ENCODE measurements around the gene SPSB3.

SPSB3 gene

DNA sequence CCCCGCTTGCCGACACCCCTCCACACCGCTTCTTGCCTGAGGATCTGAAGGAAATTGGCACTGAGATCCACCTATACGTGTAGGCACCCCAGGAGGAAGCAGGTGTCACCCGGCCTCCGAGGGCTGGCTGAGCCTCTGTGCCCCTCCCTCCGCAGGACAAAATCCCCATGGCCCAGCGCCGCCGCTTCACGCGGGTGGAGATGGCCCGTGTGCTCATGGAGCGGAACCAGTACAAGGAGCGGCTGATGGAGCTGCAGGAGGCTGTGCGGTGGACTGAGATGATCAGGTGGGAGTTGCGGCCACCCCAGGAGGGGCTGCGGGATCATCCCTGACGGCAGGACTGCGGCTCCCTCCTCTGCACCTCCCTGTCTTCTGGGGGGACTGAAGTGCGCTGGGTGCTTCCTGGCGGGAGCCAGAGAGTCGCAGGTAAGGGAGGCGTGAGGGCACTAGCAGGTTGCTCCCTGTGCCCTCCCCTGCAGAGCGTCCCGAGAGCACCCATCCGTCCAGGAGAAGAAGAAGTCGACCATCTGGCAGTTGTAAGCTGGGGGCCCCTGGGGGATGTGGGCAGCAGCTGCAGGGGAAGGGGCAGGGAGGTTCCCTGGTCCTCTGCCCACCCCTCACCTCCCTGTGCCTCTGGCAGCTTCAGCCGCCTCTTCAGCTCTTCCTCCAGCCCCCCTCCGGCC is 20.0 kb downstream of the SPSB3 start:
- no peak for DNase-seq

DNA sequence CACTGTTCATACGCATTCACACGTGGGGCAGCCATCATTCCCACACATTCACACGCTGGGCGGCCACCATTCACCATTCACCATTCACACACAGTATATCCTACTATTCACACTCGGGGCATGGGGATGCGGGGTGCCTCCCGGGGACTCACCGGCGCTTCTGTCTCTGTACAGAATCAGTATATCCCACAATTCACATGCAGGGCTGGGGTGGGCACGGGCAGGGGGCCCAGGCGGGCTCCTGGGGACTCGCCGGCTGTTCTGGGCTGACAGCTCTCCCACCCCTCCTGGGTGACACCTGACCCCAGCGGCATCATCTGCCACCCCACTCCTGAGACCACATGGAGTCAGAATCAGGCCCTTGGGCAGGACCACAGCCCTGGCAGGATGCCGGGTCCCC is 20.6 kb downstream of the SPSB3 start:
- DNase-seq = no peak

DNA sequence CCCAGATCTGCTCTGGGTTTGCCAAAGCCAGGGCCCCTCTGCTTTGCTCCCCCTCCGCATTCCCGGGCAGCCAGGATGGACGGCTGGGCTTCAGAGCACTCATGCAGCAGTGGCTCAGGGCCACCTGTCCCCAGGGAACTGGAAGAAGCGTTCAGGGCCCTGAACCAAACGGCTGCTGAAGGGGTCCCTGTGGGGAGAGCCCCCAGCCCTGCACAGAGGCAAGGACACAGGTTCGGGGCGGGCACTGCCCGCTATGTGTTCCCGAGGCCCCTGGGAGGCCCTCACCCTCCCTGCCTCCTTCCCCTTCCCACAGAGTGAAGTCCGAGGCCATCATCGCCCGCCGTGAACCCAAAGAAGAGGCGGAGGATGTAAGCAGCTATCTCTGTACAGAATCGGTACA is 21.5 kb downstream of the SPSB3 start:
- DNase-seq = no peak

DNA sequence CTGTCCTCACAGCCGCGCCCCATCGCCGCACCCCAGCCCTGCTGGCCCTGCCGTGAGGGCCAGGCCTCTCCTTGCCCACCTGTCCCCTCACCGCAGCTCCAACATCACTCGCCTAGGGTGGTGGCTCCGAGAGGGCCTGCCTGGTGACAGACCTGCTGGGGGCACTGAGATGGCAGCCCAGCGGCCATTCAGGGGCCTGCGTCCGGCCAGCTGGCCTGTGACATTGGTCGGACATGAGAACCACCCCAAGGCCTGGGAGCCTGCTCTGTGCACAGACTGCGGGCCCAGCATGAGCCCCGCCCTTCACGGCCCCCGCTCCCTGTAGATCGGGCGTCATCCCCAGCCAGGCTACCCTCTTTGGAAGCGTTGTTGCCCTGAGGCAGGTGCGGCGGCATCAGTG is 22.9 kb downstream of the SPSB3 start:
- DNase-seq = no peak

DNA sequence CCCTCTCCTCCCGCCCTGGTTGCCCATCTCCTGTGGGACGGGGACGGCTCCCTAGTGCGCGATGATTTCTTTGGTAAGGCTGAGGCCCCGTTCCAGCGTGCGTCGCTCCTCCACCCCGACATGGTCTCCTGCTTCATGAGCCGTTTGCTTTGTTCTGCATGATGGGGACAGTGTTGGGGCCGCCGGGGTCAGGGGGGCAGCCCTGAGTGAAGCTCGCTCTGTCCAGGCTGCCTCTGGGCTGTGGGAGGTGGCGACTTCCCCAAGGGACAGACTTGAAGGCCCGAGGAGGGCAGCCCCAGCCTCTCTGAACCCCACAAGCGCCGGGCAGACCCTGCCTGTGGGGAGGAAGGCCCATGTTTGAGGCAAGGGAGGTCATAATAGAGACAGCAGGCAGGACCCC is 23.4 kb downstream of the SPSB3 start:
- DNase-seq = no peak

DNA sequence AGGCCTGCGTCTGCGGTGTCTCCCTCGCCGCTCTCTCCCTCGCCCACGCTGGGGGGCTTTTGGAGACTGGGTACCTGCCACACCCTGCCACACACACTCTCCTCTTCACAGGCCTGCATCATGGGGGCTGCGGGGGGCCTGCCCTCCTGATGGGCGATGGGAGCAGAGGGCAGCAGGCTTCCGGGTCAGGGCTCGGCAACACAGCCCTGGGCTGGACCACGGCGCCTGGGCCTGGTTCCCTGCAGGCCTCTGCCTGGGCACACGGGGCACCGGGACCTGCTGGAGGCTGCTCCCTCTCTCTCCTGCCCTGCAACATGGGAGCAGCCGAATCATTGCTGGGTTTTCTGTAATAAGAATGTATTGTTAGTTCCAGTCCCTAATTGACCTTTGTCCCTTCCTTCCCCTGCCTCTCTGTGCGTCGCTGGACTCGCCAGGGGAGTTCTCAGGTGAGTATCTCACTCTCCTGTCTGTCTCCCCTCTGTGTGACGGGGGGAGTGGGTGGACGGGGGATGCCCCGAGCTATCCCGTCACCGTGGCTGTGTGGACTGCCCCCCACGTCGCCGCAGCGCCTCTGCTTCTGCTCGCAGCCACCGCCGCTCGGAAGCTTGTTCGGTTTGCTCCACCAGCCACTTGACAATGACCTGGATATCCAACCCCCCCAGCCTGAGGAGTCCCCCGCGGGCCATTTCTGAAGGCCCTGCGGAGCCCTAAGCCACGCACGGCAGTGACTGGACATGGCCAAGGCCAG is 24.5 kb downstream of the SPSB3 start:
- DNase-seq = no peak

DNA sequence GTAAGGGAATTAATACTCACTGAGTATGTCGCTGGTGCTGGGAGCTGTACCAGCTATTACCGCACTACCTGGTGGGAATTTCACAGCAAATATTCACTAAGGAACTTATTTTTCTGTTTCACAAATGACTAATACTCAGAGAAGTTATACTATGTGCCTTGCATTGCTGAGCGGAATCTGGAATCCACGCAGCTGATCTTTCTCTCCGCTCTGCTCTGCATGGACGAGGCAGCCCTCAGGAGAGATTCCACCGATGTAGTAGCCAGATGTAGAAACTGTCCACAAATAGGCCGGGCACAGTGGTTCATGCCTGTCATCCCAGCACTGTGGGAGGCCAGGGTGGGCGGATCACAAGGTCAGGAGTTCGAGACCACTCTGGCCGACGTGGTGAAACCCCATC is 28.2 kb downstream of the SPSB3 start:
- DNase-seq = no peak

DNA sequence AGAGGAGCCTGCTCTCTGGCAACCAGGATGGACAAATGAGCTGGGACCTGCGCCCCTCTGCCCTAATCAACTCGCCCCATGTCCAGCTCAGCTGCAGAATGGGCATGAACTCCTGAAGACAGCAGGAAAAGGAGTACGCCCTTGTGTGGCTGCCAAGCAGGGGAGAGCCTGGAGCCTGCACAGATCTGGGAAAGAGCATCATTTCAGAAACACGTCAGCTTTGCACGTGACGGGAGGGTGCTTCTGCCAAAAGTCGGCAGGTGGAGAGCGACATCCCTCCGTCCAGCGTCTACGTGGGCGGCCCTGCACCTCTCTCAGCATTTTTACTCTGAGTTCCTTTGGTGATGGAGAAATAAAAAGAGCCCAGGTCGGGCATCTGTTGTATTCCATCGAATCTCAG is 29.5 kb downstream of the SPSB3 start:
- no peak for DNase-seq

DNA sequence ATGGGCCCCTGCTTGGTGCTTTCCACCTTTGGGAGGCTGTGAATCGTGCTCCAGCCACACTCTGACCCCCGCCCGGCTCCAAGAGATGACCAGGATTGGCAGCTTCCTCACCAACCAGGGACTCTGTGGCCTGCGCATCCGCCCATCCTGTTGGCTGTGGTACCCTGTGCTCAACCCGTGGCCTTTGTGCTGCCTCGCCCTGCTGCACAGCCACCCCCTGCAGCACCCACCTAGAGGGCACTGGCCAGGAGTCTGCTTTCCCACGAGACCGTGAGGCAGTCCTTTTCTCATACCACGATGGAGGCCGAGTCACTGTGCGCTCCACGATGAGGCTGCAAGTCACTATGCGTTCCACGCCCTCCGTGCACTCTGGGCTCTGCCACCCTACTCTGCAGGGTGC is 30.4 kb downstream of the SPSB3 start:
- no peak for DNase-seq

DNA sequence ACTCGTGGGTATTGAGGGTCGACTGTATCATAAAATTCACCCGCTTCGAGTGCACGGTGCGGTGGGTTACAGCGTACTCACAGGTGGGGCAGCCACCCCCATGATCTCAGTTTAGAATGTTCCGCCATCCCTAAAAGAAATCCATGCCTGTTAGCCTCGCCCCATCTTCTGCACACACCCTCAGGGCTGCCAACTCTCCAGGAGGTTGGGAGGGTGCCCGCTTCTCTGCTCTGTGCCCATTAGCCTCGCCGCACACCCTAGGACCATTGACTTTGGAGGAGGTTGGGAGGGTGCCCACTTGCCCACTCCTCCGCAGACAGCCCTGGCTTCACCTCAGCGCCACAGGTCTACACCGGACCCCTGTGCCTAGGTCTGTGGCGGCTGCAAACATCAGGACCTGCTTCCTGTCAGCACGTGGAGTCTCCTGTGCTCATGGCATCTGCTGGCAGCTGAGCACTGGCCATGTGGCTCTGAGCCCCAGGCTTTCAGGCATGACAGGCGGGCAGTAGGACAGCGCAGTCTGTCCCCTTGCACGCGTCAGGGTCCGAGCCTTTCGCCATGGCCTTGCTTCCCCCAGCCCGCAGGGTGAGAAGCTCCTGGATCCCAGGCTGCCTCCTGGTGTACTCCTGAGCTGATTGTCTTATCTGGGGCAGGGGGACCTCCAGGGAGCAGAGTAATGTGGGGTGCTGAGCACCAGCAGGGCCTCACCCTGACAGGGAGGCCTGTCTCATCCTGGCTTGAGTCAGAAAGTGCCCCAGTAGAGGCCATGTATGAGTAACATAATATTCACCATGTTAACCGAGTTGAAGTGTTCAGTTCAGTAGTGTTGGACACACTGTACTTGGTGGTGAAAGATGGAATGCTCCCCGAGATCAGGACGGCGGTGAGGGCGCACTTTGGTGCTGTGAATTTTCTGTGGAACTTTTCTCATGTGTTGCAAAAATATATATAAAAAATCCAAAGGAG is 32.9 kb downstream of the SPSB3 start:
- no peak for DNase-seq

DNA sequence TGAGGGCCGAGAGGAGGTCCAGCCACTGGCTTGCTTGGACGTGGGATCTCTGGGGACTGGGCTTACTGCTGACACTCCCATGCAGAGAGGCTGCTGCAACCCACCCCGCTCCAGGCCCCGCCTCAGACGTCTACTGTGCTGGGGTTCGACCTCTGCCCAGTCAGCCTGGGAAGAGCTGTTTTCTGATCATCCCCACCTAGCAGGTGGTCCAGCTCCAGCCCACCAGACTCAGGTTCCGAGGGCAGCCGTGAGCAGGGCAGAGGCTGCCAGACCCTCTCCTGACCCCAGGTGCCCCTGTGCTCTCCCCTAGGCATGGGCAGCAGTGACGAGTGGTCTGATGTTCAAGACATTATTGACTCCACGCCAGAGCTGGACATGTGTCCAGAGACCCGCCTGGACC is 34.4 kb downstream of the SPSB3 start:
- DNase-seq = no peak

DNA sequence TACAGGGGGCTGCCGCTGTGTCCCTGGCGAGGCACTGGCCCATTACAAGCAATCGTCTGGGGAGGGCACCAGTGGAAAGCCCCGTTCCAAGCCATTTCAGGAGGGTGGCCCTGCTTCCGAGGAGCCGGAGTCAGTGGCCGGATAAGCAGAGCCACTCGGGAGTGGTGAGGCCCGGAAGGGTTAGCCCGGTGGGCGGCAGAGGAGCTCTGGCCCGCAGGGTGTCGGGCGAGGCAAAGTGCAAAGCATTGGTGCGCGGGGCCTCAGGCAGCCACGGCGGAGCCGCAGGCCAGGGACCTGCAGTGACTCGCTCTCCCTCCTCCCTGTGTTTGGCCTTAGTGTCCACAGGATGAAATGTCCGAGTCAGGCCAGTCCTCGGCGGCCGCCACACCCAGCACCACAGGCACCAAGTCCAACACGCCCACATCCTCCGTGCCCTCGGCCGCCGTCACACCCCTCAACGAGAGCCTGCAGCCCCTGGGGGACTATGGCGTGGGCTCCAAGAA is 35.6 kb downstream of the SPSB3 start:
- no peak for DNase-seq

DNA sequence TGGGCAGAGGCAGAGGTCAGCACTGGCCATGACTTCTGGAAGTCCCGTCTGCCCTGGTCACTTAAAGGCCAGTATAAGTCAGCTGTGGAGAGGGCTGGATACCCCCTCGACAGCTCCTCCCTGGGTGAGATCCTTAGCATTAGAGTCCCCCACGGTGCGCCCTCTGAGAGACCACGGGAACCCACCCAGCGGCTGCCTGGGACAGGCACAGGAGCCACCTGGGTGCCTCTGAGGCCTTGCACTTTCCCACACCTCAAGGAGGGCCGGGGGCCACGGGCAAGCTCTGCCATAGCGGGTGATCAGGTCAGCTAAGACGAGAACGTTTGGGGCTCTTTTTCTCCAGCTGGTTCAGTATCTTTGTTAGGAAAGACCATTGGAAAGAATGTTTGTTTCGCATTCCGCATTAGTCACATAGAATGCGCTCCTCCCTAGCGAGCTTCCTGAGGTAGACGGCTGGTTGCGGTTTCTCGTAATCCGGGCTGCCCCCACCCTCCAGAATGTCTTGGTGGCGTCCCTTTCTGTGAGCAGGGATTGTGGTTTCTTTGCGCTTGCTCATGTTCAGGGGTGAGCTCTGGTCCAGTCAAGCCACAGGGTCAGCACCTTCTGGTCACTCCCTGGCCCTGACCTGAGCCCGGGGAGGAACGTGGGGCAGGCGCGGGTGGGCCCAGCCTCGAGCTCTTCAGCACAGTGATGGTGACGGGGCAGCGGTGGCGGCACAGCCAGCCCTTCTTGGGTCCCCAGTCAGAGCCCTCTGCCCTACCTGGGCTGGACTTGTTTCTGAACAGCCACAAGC is 36.3 kb downstream of the SPSB3 start:
- DNase-seq = no peak

DNA sequence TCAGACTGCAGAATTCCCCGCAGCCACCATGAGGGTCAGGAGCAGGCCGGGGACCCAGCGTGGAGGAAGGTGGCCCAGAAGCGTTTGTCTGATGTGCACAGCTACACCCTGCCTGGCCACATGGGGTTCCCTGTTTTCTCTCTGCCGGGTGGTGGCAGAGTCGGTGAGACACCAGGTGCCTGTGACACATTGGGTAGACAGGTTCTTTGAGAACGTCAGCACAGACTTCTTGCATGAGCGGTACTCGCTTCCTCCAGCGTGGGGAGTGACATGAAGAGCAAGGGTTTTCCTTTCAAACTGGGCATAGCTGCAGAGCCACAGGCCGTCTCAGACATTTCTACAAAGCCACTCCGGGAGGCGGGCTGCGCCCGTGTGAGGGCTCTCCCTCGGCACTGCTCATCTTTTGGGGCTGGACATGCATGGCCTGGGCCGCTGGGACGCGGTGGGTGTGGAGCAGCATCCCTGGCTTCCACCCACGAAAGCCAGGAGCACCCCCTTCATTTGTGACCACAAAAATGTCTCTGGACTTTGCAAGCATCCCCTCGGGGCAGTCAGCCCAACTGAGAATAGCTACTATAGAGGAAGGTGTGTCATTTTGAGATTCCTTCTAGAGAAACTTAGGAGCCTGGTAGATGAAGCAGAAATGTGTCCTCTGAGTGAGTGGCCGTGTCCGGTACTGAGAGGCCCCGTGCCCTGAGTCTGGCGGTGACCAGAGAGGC is 37.0 kb downstream of the SPSB3 start:
- no peak for DNase-seq

DNA sequence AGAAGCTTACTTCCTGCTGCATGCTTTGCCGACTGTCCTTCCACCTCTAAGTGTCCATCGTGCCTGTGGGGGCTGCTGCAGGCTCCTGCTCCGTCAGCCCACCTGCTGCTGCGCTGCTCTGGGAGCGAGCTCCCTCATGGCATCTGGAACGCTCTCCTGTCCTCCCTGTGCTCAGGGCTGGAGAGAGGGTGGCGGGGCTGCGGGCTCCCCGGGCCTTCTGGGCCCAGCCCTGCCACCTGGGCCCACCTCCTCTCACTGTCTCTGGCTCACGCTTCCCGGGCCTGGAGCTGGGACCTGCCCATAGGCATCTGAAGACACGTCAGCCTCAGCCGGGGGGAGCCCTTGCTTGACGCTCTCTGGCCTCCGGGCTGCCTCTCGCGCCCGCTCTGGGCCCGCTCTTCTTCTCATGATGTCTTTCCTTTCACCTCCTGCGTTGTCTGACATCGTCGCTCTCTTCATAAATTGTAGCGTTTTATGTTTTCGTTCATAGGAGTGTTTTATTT is 38.0 kb downstream of the SPSB3 start:
- no peak for DNase-seq

DNA sequence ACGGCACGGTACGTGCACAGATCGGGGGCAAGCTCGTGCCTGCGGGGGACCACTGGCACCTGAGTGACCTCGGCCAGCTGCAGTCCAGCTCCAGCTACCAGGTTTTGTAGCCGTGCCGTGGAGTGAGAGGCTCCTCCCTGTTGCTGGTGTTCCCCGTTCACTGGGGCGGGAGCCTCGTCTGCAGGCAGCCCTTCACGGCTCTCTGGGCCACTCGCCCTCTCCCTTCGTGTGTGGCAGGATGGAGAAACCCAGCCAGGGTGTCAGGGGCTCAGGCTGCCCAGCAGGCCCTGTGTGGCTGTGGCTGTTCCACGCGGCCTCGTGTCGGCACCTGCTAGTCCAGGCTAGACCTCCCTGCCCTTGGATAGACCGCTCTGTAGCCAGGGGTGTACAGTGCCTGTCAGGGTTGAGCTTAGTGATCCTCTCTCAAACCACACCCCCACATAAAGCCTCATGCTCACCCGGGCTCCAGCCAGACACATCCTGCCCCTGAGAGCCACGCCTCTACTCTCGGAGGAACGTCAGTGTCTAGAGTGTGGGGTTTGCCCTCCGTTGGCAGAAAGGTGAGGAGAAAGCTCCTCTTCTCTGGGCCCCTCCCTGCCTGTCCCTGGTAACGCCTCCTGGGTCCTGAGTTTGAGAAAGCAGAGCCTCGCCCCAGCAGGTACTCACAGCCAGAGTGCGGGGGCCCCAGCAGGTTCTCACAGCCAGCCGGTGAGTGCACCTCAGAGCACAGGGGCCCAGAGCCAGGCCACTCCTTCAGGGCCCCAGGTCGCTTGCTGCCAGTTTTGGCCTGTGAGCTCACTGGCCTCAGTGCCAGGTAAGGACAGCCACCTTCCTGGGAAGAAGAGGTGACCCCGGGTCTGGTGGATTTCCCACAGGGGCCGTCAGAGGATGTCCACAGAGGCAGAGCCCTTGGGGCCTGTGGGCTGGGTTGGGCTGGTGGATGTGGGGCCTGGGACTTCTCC is 38.7 kb downstream of the SPSB3 start:
- no peak for DNase-seq

DNA sequence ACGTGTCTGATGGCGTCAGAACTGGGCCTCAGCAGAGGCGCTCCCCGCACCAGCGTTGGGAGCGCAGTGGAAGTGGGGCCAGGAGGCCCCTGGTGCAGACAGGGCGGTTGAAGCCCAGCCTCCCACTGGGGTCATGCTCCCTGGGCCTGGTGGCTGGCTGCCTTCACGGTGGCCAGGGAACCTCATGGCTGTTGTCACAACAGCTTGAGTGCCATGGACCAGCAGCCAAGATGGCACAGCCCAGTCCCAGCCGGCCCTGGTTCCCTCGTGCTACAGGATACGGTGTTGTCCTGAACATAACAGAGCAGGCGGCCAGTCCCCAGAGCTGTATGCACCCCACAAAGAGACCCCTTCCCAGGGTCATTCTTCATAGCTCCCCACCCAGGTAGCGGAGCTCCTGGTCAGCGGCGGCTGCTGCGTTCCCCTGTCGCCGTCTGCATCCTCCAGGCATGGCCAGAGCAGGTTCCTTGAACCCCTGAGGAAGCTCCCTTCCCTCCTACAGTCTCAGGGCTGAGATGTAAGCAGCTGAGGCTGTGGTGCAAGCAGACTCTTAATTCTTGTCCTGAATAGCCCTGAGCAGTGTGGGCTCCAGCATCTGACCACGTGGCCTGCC is 40.7 kb downstream of the SPSB3 start:
- DNase-seq = no peak

DNA sequence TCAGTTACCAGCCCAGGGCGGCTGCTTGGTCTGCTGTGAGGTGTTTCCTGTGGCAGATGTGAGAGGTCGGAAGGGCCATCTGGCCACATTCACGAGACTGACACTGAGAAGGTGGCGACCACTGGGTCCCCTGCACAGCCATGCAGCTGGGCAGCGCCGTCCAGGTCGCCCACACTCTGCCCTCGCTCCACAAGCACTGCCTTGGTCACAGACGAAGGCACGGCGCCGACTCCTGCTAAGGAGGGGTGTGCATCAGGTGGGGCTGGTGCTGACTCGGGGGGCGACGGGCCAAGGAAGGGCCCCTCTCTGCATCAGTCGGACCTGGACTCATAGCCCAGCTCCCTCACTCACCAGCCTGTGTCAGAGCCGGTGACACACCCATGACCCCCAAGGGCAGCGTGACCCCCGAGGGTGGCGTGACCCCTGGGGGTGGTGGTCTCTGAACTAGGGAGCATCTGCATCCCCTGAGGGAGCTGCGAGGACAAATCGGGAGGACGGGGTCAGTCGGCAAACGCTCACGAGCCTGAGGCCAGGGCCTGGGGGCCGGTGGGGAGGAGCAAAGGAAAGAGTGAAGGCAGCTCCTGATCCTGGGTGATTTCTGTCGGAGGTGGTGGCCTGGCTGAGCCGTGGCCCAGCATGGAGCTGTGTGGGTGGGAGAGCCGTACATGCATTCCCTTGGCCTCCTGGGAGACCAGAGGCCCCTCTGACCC is 41.4 kb downstream of the SPSB3 start:
- no peak for DNase-seq

DNA sequence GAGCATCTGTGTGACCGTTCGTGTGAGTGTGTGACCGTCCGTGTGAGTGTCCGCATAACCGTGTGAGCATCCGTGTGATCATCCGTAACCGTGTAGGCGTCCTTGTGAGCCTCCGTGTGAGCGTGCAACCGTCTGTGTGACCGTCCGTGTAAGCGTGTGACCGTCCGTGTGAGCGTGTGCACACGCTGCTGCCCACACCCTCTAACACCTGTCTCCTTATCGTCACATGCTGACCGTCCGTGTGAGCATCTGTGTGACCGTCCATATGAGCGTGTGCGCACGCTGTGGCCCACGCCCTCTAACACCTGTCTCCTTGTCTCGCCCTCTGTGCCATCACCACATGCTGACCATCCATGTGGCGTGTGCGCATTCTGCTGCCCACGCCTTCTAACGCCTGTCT is 42.1 kb downstream of the SPSB3 start:
- no peak for DNase-seq
